Measurements from ENCODE around the gene INSC.

Gene INSC

DNA sequence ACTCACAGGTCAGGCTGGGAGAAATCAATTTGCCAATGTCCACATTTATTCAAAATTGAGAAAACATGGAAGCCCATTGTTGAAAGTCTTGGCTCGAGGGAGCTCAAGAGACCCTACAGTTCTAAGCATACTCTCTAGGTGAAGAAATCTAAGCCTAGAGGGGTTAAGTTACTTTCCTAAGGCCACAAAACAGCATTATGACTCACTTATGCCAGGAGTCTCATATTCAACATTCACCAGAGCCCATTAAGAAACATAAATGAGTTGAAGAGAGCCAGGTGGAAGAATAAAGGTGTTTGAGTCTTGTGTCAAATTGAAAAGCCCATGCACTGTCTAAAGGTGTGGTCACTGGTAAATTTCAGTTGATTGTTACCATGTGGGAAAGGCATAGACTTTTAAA lies 108.1 kb downstream of the INSC start:
- no peak for DNase-seq (ENCODE audit: low read depth)

DNA sequence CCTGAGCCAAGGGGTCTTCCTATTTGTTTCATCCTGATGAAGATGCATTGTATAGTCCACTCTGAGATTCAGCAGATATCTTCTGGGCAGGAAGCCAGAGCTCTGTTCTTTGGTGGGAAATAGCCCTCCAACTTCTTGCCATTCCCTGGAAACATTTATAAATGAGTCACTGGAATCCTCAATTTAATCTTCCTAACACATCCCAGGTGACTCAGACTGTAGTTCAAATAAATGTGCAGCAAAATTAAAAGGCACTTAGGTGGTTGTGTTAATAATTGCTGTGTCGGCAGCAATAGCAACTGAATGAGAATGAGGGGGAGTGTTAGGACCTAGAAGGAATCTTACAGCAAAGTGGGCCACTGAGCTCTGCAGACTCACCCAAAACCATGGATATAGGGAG lies 108.6 kb downstream of the INSC start:
- peak; percentile 20 for DNase-seq (ENCODE audit: low read depth)

DNA sequence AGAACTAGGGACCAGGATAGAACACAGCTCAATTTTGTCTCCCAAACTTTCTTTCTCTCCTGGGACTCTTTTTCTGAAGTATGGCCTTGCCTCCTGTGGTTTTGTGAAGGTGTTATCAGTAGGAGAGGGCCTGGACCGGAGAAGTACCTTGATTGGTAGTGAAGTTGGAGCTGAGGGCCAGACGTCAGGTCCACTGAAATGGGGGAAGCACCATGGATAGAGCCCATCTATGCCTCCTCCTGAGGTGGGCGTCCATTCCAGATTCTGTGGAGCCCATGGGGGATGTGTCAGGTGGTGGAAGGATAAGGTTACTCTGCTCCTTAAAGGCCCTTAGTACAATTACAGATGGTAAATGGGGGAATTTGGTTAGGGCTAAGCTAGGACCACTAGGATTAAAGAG lies 109.7 kb downstream of the INSC start:
- no peak for DNase-seq (ENCODE audit: low read depth)

DNA sequence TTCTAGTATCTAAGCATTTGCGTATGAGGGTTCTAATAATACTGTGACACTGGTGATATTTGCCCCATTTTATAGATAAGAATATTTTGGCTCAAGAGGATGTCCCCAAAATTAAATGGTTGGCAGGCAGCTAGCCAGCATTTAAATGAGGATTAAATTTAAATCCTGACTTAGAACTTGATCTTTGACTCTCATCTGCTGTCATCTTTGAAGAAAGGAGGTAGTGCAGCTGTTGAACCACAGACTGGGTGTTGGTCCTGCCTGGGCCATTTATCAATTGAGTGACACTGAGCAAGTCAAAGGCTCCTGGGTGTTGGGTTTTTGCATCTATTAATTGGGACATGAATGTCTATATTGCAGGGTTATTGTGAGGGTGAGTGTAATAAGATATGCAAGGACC lies 112.3 kb downstream of the INSC start:
- DNase-seq (ENCODE audit: low read depth): no peak

DNA sequence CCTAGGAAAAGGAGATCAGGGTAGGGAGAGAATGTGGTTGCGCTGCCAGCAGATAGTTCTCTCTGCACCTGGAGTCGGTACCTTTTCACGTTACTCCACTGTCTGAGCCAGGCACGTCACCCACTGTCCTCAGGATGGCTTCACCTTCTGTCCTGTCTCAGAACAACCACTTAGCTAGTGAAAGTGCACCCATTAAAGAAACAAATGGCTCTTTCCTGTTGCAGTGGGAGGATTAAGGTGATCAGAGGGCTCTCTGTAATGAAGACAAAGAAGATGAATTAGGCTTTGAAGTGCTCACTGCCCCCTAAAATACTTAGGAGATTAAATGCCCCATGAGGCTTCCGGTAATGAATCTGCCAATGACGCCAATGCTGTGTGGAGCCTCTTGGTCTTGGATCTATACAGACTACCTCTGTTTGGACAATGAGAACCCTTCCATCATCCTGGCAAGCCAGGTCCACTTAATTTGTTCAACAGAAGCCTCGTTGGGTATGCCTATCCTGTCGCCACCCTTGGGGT lies 113.7 kb downstream of the INSC start:
- no peak for DNase-seq (ENCODE audit: low read depth)

DNA sequence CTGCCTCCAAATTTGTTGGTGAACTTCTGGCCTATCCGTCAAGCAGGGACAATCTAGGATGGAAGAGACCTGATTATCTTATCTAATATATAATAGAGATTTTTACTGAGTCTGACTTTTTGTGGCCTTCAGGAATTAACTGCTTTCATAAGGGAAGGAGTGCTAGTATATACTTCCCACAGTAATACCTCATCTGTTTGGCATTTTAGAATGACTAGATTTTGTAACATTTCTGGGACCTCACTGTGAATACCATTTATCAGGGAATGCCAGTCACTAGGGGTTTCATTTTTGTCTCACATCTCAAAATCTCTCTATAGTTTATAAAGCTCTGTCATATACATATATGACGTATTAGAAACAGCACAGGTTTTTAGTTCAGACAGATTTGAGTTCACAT lies 114.3 kb downstream of the INSC start:
- DNase-seq (ENCODE audit: low read depth): peak; percentile 30

DNA sequence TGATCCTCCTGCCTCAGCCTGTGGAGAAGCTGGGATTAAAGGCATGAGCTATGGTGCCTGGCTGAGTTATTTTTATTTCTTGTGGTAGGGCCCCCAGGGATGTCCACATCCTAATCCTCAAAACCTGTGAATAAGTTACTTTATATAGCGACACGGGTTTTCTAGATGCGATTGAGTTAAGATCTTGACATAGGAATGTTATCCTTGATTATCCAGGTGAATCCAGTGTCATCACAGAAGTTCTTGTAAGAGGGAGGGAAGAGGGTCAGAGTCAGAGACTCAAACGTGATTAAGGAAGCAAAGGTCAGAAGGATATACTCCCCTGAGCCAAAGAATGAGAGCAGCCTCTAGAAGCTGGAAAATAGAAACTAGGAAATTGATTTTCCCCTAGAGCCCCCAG lies 117.8 kb downstream of the INSC start:
- DNase-seq (ENCODE audit: low read depth): no peak

DNA sequence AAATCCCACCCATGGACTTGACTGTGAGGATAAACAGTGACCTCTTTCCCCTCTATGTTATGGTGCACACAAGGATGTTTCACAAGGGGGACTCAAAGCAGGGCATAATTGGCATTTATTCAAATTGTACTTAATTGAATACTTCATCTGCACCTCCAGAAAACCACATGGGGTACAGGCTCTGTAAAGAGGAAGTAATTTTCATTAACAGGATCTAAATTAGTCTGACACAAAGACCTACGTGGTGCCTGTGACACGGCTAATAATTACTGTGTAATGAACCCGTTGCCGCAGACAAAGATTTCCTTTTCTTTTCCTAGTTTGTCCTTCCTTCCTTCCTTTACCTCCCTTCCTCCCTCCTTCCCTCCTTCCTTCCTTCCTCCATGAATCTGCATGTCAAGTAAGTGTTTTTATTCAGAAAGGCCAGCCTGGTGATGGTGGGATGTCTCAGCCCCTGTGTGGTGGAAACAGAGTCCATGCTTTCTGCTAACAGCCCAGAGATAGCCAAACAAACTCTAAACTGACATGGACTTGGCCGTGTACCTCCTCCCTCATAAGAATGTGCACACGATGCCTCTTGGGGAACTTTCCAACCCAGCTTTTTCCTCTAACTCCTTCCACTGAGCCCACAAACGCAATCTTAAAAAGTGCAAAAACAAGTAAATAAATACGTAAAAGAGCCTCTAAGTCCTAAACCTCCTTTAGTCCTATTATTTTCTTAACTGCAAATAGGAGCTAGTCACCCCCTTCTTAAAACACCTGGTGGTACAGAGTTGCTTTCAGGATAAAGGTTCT lies 118.8 kb downstream of the INSC start:
- DNase-seq (ENCODE audit: low read depth): no peak

DNA sequence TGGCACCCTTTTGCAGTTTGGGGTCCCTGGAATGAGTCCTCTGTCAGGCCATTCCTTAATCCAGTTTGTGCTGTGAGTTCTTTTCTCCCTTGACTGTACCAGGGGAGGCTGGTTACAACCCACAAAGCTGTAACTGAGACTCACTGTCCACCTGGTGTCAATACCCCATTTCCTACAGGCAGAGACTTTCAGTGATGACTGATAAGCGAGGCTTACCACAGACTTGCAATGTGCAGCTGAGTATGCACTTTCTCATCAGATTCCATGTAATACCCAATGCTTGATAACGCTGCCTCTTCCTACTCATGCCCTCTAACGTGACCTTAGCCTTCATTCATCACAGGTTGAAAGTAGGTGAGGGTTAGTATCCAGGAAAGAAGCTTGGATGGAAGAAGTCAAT lies 120.1 kb downstream of the INSC start:
- DNase-seq (ENCODE audit: low read depth): peak; percentile 7

DNA sequence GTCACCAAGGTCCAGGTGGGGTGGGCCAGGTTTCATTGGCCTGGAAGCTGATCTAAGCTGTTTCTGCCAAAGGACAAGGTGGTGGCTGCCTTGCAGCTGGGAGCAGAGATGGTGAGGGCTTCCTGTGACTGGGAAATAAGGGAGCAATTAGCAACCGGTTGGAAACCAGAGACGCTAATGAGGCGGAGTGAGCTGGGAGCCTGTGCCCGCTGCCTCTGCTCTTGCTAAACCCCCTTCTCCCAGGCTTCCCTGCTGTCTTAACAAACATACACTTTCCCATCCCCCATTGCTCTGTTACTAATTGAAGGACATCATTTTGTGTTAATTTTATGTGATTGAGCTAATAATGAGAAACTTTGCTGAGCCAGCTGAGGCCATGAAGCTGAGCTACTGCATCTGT lies 121.8 kb downstream of the INSC start:
- DNase-seq (ENCODE audit: low read depth): no peak

DNA sequence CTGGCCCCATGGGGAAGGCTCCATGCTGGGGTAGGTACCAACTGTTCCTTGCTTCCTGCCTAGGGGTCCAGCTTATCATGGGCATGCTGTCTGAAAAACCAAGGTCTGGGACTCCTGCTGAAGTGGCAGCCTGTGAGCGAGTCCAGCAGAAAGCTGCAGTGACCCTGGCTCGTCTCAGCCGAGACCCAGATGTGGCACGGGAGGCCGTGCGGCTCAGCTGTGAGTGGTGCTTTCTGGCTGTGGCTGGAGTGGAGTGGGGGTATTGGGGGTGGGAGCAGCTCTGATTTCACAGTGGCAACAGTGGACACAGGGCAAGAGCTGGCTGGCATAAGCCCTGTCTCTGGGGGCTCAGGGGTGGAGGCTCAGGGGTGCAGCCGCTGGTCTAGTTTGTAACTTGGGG lies 124.1 kb downstream of the INSC start:
- DNase-seq (ENCODE audit: low read depth): no peak

DNA sequence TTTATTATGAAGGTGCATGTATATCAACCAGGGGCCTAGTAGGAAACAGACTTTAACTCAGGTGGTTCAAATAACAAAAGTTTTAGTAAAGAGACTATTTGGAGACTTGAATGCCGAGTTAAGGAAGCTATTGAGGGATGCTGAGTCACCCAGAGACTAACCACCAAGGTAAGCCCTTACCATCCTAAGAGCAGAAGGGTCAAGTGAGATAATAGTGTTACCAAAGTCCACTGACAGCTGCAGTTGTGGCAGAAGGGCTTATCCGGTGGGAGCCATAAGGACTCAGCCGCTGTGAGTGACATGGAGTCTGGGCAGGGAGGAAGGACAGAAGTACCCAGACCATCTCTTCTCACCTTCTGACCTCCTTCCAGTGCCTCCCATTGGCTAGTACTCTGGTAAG lies 134.0 kb downstream of the INSC start:
- DNase-seq (ENCODE audit: low read depth): no peak

DNA sequence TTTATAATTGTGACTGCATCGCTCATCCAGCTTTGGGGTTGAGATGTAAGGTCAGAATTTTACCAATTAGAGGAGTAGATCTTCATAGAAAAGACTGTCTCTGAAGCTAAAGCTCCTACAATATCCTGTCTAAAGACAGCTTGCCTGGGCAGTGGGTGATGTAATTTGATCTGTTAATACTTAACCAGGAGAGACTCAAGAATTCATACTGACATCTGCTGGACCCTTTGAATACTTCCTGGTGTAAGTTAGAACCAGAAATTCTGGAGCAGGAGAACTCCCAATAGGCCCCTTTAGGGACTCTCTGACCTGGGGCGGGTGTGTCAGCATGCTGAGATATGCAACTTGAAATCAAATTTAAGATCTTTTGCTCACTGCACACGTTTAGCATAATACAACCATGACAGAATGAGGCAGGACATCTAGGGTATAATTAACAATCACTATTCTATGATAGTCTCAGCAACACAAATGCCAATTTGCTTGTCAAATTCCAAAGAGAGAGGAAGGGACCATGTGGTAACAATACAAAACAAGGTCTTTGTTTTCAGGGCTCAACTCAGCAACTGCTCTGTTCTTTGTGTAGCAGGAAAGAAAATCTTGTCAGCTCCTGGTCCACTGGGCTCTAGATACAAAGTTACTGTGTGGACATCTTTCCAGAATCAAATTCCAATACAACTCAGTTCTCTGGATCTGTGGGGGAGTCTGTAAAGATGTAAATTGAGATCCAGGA lies 143.9 kb downstream of the INSC start:
- peak; percentile 11 for DNase-seq (ENCODE audit: low read depth)

DNA sequence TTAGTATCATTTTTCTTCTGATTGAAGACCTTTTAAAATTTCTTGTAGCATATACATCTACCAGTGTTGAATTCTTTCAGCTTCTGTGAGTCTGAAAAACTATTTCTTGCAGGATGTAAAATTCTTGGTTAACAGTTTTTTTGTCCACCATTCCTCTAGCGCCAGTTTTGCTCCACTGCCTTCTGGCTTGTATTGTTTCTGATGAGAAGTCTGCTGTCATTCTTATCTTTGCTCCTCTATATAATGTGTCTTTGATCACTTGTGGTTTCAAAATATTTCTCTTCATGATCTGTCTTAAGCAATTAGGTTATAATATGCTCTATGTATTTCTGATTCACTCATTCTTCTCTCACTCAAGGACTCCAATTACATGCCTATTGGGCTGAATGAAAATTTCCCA lies 152.3 kb downstream of the INSC start:
- DNase-seq (ENCODE audit: low read depth): no peak

DNA sequence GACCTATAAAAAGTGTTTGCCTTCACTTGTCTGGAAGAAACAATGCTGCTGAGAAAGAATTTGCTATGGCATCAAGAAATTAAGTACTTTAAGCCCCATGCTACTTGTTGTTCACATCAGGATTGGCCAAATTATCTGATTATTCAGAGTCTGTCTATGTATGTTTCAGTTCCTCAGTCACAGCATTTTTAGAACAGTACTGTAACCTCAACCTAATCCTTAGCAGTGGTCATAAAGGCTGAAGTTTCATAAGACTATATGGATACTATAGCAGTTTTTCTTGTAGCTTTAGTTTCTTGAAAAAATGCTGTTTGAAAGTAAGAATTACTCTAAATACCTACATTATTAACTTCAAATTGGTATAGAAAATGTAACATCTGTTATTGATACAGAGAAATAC lies 153.9 kb downstream of the INSC start:
- no peak for DNase-seq (ENCODE audit: low read depth)

DNA sequence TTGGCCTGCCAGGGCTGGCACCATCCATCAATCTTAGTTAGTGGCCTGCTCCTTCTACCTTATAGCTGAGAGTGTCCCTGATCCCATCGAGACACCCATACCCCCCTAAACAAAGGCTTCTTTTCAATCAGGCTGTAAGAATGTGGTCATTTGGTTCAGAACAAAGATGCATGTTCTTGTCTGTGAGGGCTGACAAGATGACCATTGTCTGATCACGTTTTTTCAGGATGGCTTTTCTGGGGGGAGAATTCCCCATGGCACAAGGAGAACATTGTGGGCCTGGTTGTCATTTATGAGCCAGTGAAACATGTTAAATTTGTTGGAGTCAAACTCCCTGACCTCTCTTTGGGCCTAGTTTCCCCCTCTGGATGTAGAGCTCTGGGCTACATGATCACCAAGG lies 160.4 kb downstream of the INSC start:
- no peak for DNase-seq (ENCODE audit: low read depth)

DNA sequence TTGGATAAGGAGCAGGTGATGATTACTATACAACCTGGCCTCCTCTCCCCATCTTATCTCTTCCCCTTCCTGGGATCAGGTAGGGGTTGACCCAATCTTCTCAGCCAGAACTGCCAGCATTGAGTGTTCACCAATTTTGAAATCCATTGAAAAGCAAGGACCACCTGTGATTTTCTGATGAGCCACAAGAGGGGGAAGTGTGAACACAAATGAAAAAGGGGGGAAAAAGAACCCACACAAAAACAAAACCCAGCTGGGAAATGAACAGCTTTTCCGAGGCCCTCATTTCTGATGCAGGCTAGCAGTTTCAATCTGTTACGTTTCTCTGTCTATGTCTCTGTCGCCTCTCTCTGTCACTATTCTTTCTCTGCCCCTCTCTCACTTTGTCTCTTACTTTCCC lies 161.9 kb downstream of the INSC start:
- peak; percentile 2 for DNase-seq (ENCODE audit: low read depth)

DNA sequence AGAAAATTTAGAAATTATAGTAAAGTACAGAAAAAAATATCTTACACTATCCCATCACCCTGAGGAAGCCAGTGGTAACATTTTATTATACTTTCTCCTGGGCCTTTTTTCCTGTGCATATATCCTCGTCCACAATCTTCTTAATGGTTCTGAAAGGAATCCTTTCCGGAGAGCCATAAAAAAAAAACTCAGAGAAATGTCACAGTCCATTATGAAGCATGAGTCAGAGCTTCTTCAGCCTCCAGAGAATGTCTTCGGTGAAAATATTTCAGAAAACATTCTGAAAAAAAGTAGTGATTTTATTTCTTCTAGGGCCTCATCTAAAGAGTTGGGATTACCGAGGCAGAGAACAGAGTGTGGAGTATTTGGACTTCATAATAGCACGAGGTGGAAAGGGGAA lies 163.4 kb downstream of the INSC start:
- DNase-seq (ENCODE audit: low read depth): peak; percentile 27

DNA sequence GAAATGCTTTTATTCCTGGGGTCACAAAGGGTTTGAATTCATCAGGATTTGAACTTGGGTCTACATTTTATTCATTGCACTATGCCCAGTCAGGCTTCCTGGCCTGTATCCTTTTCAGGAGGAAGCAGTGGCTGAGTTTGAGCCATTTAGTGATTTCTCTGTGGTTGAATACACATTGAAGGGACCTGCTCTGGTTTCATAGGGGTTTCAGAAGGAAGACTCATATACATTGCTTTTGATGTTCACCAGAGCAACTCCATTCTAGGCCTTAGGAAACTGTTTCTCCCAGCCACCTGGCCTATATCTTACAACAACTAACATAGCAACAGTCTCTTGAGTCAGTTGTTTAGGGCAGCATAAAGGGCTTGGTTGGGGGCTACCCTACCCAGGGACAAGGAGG lies 165.7 kb downstream of the INSC start:
- DNase-seq (ENCODE audit: low read depth): no peak

DNA sequence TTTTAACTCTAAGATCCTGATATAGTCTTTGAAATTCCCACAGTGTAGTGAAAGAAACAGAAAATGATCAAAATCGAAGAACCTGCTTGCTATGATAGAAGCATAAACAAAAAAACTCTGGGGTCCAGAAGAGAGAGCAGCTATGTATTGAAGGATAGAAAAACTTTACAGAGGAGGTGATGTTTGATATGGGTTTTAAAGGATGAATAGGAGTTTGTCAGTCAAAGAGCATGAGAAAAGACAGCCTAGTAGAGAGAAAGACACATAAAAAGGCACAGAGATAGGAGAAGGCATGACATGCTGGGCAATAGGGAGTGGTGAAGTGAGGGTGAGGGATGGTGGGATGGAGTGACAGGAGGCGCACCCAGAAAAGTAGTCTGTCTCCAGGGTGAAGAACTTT lies 168.0 kb downstream of the INSC start:
- no peak for DNase-seq (ENCODE audit: low read depth)

DNA sequence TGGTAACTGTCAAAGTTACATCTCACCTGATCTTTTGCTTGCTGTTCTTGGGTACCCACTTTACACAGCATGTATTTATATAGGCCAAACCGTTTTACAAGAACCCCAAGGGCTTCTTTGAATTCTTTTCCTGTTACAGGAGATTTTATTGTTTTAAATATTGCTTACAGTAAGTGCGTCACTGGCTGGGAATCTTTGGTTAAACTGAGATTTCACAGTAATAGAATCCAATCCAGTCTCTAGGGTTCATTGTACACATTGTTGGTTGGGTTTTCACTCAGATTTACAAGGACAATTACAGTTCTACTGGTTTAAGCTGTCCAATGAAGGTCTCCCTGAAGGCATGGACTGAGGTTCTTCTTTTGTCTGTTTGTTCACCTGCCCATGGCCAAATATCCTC lies 171.7 kb downstream of the INSC start:
- DNase-seq (ENCODE audit: low read depth): no peak

DNA sequence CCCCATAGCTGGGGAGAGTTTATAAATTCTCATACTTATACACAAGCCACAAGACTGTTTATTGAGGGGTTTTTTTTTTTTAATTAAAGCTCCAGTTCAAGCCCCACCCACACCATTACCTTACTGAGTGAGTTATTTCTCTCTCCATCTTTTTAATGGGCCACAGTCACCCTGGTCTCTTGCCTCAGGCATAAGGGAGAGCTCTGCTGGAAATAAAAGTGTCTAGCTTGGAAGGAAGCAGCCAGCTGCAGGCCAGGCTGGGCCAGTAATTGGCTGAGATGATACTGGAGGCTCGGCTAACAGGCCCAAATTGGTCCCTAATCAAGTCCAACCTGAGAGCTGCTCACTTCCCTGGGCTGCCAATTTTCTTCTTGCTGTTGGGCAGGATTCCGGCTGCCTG lies 174.1 kb downstream of the INSC start:
- DNase-seq (ENCODE audit: low read depth): no peak

DNA sequence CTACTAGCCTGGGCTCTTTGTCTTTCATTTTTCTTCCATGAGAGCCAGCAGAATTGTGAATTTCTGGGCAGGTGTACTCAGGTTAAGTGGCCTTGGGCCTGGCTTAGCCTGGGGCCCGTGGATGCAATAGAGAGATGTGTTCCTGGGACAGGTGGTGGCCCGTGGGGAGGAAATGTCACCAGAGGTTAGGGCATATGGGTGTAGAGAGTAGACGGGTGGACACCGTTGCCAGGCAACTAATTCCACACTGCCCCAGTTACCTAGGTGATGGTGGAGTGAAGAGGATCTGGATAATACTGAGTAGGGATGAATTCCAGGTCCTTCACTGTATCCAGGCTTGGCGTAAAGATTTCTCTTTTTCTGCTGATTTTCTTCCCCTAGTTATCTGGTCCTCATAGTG lies 175.0 kb downstream of the INSC start:
- no peak for DNase-seq (ENCODE audit: low read depth)

DNA sequence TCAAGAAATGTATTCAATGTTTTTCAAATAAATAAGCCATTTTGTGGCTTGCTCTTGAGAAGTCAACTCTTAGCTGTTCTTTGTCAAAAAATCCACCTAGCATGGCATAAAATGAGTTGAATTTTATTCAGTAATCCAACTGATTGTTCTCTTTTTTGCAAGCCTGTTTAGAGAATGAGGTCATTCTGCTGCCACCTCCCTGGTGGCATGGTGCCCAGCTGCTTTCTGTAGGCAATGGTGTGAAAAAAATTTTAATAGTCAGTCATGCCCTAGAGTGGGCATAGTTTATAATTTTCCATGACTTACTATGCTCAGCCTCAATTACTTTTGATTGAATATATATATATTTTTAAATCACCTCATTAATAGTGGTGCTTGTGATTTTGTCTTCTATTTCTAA lies 177.2 kb downstream of the INSC start:
- DNase-seq (ENCODE audit: low read depth): no peak

All from amniotic epithelial cell (primary cell).